ENCODE measurements around the gene PPP2R3A.

PPP2R3A gene

DNA sequence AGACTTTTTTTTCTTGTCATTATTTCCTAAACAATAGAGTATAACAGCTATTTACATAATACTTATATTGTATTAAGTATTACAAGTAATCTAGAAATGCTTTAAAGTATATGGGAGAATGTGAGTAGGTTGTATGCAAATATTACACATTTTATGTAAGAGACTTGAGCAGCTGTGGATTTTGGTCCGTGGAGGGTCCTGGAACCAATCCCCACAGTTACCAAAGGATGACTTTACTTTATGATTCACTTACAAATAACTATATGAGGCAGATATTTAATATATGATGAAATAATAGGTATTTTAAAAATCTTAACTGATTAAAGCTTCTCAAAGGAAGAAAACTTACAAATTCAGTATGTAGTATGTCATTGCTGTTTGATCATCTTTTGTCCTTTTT lies 56.3 kb downstream of the PPP2R3A start:
- no peak for DNase-seq

DNA sequence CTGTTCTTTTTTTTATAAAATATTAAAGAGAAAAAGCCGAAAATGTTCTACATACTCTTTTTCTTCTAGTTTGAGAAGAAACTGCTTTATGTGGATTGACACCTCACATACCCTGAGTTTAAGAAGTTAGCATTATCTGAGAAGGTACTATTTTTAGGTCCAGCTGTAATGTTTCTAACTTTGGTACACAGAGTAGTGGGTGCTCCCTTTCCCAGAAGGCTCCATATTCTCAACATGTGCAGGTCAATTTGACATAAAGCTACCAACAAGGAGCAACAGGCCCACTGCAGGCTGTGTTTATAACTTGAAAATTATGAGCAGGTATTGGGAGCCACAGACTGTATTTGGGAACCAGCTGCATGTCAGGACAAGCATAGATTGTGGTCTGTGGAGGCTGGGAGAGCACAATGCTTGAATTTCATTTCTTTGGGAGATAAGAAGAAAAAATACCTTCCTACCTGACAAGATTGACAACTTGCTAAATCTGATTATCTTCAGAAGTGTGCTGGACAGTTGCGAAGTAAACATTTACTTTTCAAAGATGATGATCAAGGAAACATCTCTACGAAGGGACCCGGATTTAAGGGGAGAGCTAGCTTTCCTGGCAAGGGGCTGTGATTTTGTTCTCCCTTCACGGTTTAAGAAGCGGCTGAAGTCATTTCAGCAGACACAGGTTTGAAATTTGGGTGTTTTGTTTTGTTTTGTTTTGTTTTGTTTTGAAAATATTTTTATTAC lies 57.2 kb downstream of the PPP2R3A start:
- DNase-seq = no peak

DNA sequence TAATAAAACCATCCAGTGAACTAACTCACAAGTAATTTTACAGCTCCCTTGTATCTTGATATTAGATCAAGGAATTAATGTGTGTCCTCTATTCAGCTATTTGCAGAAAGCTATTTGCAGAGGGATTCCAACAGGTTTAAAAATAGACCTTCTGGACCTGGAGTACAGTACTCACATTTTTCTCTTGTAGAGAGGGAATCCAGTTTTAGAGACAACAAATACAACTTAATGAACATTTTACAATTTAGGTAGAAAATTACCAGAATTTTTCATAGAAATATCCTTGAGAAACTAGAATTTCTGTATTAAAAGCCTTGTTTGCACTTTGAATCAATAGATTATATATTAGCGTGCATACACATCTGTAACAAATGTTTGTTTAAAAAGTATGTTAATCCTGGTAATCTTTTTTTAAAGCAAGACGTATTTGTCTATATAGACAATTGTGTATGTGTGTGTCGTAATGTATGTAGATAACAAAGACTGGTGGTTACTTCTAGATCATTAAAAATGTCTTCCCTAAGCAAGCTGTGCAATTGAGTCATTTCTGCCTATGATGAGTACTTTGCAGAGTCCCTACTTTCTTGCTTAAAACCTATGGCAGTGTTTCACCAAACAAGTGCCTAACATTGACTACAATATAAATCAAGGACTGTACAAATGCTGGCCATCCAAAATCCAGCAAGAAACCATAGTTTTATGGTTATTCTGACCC lies 57.9 kb downstream of the PPP2R3A start:
- DNase-seq = no peak

DNA sequence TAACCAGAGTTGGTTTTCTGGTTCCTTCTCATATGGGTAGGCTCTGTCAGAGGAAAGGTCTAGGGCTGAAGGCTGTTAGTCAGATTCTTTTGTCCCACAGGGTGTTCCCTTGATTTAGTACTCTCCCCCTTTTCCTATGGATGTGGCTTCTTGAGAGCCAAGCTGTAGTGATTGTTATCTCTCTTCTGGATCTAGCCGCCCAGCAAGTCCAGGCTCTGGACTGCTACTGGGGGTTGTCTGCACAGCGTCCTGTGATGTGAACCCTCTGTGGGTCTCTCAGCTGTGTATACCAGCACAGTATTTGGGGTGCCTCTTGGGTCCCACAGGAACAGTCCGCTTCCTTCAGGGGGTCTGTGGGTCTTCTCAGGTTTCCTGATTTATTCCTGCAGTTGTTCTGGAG lies 70.8 kb downstream of the PPP2R3A start:
- DNase-seq = no peak

DNA sequence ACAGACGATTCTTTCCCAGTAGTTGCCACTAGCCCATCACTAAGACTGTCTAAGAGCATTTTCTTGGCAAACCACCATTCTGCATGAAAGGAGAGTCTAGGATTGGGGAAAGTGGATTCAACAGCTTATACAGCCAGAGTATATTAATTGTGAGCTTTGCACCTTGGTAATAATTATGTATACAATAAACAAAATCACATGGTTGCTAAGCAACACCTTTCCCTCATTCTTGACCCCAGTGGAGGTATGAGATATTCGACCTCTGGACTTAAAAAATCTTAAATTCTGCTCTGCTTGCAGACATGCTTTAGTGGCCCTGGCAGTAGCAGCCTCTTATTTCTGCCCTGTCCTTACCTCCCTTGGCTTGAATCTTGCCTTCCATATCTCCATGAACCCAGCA lies 73.1 kb downstream of the PPP2R3A start:
- DNase-seq = no peak

DNA sequence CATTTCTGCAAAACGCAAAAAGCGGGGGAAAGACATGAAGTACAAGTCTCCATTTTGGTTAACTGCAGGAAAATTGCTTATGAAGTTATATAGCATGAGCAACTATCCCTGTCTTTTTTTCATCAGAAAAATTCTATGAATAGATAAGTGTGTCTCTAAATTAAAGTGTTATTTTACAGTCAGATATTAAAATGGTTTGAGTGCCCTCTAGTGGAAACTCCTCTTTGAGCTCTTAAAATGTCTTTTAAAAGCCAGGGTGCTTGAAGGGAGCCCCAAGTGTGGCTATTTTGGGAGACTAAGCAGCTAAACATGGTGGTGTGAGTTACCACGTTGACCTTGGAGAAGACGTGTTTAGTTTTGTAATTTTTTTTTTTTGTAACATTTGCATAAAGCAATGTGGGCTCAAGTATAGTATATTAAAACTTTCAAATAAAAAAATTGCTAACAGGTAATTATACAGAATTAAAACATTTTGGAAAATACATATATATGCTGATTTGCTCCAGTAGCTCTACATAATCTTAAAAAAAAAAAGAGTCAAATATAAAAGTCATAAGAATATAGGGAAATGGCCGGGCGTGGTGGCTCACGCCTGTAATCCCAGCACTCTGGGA lies 77.2 kb downstream of the PPP2R3A start:
- DNase-seq = peak in 2 of 58 donors; percentile 10 to 44

DNA sequence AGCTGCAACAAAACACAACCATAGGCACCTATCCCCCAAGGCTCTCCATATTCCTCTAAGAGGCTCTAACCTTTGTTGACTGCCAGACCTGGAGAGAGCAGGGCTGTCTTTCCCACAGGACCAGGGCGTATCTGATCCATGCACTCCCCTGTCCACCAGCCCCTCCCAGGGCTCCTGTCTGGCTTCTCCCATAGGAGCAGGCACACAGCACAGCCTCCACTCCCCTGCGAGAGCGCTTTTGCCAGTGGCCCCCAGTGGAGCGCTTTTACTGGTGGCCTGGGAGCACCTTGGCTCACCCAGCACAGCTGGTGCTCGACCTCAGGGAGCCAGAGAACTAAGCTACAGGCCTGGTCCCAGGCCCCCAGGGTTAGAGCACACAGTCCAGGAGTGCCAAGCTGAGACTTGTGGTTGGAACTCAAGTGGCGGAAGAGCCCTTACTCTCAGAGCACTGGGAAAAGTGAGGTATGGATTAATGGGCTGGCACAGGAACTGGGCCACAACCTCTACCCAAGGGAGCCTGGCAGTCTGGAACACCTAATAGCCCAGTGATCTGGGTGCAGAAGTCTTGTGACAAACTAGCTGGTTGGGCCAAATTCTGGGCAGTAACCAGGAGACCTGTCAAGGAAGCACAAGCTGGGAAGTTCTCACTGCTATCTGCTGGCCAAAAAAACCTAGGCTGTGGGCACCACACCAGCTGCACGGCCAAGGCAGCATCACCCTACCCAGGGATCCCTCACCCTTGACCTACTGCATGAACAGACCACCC lies 79.6 kb downstream of the PPP2R3A start:
- peak in 1 of 58 donors; percentile 1 for DNase-seq

DNA sequence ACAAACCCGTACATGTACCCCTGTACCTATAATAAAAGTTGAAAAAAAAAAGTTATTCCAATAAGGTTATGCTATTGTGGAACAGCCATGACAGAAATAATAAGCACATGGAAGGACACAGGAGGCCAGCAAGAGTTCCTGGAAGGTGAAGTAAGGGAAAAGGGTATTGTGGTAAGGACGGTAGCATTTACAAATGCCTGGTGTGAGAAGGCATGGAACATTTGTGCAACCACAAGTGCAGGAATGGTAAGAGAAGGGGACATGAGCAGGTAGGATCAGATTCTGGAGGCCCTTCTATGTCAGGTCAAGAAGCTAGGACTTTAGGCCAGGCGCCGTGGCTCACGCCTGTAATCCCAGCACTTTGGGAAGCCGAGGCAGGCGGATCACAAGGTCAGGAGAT lies 82.5 kb downstream of the PPP2R3A start:
- DNase-seq = no peak

DNA sequence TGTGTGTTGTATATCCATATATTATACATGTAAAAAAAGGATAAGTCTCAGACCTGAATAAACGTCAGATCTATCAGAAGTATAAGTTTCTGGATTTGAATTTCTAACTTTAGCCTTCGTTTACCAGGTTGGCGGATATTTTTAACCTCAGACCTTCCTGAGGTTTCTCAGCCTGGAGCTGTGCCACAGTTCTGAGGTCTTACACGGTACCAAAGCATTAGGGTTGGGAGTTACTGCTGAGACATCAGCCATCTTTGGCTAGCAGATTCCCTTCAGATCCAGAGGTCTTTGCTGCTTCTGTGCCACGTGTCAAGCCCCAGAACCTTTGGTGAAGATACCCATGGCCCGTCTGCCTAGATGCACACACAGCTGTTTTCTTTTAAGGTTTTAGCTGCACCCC lies 84.7 kb downstream of the PPP2R3A start:
- no peak for DNase-seq

DNA sequence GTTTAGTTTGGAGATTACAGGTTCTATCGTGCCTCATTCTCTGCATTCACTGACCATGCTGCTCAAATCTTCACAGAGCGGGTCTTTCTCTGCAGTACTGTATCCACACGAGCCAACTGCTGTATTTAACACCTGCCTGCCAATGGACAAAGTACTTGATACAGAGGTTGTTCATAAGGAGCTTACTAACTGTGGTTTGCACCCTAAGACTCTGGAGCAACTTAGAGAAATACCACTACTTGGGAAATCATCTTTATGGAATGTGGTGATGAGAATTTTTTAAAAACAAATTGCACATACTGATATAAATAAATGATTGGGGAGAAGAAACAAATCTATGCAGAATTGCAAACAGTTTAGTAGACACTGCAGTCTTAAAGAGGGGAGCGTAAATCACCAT lies 90.0 kb downstream of the PPP2R3A start:
- no peak for DNase-seq

DNA sequence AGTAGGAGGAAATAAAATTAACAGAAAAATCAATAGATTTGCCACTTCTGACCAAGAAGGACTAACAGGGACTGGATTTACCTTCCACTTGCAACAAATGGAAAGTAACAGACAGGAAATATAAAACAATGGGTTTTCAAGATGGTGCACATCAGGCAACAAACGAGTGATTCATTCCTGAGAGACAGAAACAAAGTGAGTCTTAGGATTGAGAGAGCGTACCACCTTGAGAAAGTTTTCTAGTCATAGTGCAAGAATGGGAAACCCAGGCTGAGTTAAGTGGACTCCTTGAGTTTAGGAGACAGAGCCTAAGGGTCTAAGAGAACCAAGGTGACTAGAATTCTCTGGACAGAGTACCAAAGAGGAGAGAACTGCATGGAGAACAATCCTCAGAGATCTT lies 101.7 kb downstream of the PPP2R3A start:
- no peak for DNase-seq

DNA sequence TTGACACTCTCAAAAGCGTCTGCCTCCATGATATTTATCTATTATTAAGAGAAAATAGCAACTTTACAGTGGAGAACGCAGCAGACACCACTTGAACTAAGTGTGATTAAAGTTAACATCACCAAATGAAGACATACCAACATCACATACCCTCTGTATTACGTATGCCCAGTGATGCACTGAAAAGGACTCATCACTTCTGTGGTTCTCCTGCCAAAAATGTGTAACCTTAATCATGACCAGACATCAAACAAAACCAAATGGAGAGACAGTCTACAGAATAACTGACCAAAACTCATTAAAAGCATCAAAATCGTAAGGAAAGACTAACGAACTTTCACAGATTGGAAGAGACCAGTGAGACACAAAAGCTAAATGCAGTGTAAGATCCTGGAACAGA lies 103.2 kb downstream of the PPP2R3A start:
- DNase-seq = no peak

DNA sequence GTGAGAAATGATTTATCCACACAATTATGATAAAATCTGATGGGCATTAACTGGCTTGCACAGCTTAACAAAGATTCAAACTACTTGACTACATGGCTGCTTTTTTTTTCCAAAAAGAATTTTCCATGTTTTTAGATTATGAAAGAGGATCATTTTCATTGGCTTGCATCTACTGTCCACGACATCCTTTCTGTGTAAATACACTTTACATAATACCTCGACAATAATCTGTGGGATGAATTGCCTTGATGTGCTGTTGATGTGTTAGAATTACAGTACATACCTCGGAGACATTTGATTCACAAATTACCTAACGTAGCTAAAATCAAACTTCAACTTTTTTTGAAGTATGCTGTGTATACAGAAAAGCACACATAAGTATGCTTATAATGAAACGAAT lies 104.4 kb downstream of the PPP2R3A start:
- DNase-seq = no peak

DNA sequence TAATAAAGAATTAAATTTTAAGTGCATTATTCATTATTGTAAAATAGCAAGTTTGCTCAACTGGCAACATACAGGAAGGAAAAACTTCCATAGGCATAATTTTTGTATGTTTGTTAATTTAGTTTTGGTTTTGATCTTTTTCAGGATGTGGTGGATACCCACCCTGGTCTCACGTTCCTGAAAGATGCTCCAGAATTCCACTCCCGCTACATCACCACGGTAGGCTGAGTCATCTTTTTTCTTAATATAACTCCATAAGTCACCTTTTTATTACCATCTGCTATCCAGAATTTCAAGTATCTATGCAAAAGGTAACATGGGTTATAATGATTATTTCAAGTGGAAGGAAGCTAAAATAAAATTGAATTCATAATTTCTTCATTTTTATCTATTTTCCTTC lies 104.8 kb downstream of the PPP2R3A start:
- DNase-seq = no peak

DNA sequence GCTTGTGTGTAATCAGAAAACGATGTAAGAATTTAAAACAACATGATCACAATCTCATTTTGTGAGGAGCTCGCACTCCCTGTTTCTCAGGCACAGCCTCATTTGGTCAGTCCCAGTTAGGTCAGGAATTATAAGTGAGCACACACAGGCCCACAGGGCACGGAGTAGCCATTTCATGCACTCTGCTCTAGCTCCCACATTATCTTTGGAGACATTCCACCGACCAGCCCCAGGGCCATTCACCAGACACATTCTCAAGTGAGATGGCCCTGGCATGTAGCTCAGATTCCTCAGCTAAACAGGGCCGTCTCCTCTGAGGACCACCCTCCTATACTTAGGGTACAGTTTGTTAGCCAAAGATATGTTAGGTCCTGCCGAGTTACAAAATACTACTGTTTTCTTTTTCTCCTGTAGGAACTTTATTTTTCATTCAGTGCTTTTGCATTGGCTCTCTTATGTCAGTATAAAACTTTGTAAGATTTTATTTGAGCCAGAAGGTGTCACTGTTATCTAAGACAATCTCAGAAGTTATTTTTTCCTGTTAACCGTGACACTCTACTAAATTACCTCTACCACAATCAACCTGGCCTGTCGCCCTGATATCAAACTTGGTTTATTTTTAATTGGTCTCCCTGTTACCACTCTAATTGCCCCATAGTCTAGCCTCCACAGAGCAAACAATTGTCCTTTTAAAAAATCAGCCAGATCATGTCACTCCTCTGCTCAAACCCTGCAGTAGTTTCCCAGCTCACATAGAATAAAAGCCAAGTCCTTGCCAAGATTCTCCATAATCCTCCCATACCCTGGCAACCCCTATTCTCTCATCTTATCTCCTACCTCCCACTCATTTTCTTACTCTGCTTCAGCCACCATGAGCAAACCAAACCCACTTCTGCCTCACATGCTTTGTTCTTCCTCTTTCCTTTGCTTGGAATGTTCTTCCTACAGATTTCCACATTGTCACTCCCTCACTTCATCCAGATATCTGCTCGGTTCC lies 105.7 kb downstream of the PPP2R3A start:
- DNase-seq = peak in 3 of 58 donors; percentile 1 to 15 (median 6)

DNA sequence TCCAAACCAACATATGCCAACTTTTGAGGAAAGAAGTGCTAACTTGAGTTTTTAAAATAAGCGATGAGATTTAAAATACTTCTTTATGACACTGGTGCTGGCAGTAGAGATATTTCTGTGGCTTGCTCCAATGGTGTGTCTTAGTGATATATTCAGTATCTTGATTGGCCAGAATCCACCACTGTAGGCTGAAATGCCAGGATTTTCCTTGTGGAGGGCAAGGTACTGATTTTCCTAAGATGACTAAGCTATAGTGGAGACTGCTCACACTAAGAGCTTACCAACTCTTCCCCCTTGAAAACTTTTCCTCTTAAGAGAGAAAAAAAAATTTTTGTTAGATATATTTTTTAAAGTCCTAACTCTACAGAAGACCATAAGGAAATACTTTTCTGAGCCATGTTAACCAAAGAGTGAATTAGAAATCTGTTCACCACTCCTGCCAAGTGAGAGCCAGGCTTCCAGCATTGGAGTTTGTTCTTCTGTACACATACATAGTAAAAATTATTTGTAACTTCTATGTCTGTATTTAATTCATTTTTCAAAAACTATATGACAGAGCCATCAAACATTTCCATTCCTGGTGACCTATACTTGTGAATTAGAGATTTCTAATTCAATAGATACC lies 109.1 kb downstream of the PPP2R3A start:
- no peak for DNase-seq

DNA sequence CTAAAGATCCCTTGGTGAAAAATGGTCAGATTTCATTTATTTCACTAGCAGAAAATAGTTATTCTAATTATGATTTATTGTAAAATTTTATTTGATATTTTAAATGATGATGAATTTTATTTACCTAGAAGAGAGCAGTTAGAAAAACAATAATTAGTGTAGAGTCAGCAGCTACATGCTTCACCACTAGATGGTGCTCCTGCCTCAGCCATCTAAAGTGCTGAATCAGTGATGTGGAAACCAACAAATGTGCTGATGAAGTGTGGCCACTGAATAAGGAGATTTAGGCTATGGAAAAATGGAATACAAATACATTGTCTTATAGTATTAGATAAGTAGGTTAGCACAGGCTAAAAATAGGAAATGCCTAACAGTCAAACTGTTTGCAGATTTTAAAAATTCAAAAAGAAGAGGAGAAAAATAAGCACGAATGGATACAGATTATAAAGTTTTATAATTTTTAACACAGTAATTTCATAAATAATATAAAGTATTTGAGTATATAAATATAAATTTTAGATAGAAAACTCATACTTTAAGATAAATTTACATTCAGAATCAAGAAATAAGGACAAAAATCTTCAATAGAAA lies 109.8 kb downstream of the PPP2R3A start:
- DNase-seq = peak in 51 of 58 donors; percentile 2 to 79 (median 39)

DNA sequence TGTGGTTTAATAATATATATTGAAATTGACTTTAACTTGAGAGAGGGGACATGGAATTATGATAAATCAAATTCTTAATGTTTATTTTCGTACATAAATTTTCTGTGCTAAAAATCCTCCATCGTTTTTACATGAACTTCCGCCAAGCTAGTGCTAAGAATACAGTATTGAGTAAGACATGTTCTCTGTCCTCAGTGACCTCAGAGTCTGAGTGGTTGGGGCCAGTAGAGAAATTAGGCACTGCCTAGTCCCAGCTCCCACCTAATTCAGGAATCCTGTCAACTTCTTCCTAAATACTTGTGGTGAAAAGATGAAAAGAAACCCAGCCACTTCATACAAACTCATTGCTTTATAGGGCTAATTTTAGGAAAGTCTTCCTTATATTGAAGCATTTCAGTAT lies 110.3 kb downstream of the PPP2R3A start:
- DNase-seq = no peak

All from anterior cingulate cortex (tissue), 58 donors.